Endothelial cell of umbilical vein (primary cell): ENCODE results near the gene PPM1L. TPM values are rescaled to one million over a fixed set of nuclear protein-coding genes. Genes with fewer than 3 reads are reported as not detected.

ENCODE experiments used
- BruUV-seq: library from RNA; stranded (reverse); fragments of 400-500 nt; replicated peaks from 2 replicates; lab custom pipeline; 2021; lab: Mats Ljungman, UMichigan
- CTCF ChIA-PET: fragments of 300-600, 350-600 bp; sonication (Branson Sonifier 250); formaldehyde crosslinking; loops from one replicate; lab custom pipeline; 2021; ENCODE audit warnings: antibody characterized with exemption, inconsistent platforms; lab: Charles Lee
- POLR2A ChIA-PET: fragments of 300-600, 350-600 bp; sonication (Branson Sonifier 250); formaldehyde crosslinking; loops from one replicate; lab custom pipeline; 2021; ENCODE audit warnings: antibody characterized with exemption, inconsistent platforms; lab: Charles Lee
- DNase-seq: peaks from one replicate; pipeline ENCODE4 v3.0.0-alpha.2; 2011; ENCODE audit warnings: low read depth, low spot score
- FAIRE-seq: peaks from 2 replicates; lab custom pipeline; 2011; peaks lifted over from hg19 to GRCh38; lab: Jason Lieb, UNC
- H2AFZ ChIP-seq: 2 replicates; pipeline ENCODE4 v1.6.0; 2012; ENCODE audit warnings: low read depth, low read length, control low read depth, inconsistent platforms
- H3K27ac ChIP-seq: 2 replicates; pipeline ENCODE4 v1.5.1; 2011; ENCODE audit warnings: low read depth, mild to moderate bottlenecking, control low read depth, low read length, moderate library complexity; ENCODE audit not compliant: insufficient read depth
- H3K27me3 ChIP-seq, 2 experiments: 2 replicates each; pipeline versions ENCODE4 v1.6.0 to v1.6.1; 2011; ENCODE audit warnings: low read length in 2 of 2, mixed read lengths in 1 of 2; ENCODE audit not compliant: control insufficient read depth in 2 of 2, insufficient read depth in 2 of 2
- H3K36me3 ChIP-seq, 2 experiments: 2 replicates in 1 of 2; 3 replicates in 1 of 2; pipeline ENCODE4 v1.5.1; 2011; ENCODE audit warnings: low read length in 2 of 2, mild to moderate bottlenecking in 1 of 2, moderate library complexity in 1 of 2; ENCODE audit not compliant: control insufficient read depth in 2 of 2, insufficient read depth in 2 of 2; ENCODE audit errors: extremely low read depth in 1 of 2
- H3K4me1 ChIP-seq: 3 replicates; pipeline ENCODE4 v1.5.1; 2011; ENCODE audit warnings: mild to moderate bottlenecking, low read length; ENCODE audit not compliant: control insufficient read depth, insufficient read depth; ENCODE audit errors: extremely low read depth
- H3K4me2 ChIP-seq: 2 replicates; pipeline ENCODE4 v1.6.1; 2011; ENCODE audit warnings: low read length, control low read depth, mixed read lengths; ENCODE audit not compliant: insufficient read depth
- H3K4me3 ChIP-seq, 3 experiments: fragments of 200-600 bp in 1 of 3; sonication (generic), shearing (Covaris generic) in 1 of 3; replicated peaks in 1 of 3; 2 replicates each; pipeline ENCODE4 v1.5.1; 2011 to 2016; ENCODE audit warnings: control low read depth in 3 of 3, low read length in 3 of 3, mild to moderate bottlenecking in 2 of 3, inconsistent platforms in 1 of 3, low read depth in 1 of 3, moderate library complexity in 1 of 3; ENCODE audit not compliant: insufficient read depth in 1 of 3
- H3K79me2 ChIP-seq: 2 replicates; pipeline ENCODE4 v1.6.0; 2012; ENCODE audit warnings: low read length, inconsistent platforms; ENCODE audit not compliant: control insufficient read depth, insufficient read depth
- H3K9ac ChIP-seq: replicated peaks from 2 replicates; pipeline ENCODE3; 2011; ENCODE audit warnings: low read length, control low read depth; ENCODE audit not compliant: insufficient read depth; ENCODE audit errors: extremely low read depth
- H3K9me1 ChIP-seq: replicated peaks from 3 replicates; pipeline ENCODE4 v1.6.0; 2011; ENCODE audit warnings: mild to moderate bottlenecking, low read length; ENCODE audit not compliant: control insufficient read depth, insufficient read depth; ENCODE audit errors: extremely low read depth
- H3K9me3 ChIP-seq: replicated peaks from 2 replicates; pipeline ENCODE4 v1.5.1; 2012; ENCODE audit warnings: low read length, inconsistent platforms; ENCODE audit not compliant: control insufficient read depth, insufficient read depth
- H4K20me1 ChIP-seq: replicated peaks from 2 replicates; pipeline ENCODE3; 2011; ENCODE audit warnings: mild to moderate bottlenecking, low read length; ENCODE audit not compliant: control insufficient read depth, insufficient read depth; ENCODE audit errors: extremely low read depth
- EZH2 ChIP-seq: IDR thresholded peaks from 2 replicates; pipeline ENCODE4 v1.6.1; 2012; ENCODE audit warnings: borderline replicate concordance, low read depth, mild to moderate bottlenecking, moderate library complexity, low read length, inconsistent platforms; ENCODE audit not compliant: severe bottlenecking
- FOS ChIP-seq: IDR thresholded peaks from 2 replicates; pipeline ENCODE4 v1.6.1; 2011; ENCODE audit warnings: mild to moderate bottlenecking, low read length, moderate library complexity, borderline replicate concordance; ENCODE audit not compliant: insufficient read depth
- GATA2 ChIP-seq: IDR thresholded peaks from 2 replicates; pipeline ENCODE4 v1.7.0; 2011; ENCODE audit warnings: low read depth, mild to moderate bottlenecking, moderate library complexity, mixed read lengths, low read length; ENCODE audit not compliant: insufficient read length, insufficient read depth
- JUN ChIP-seq: IDR thresholded peaks from 2 replicates; pipeline ENCODE4 v1.6.1; 2011; ENCODE audit warnings: borderline replicate concordance, low read depth; ENCODE audit not compliant: insufficient read length, insufficient read depth
- MYC ChIP-seq: IDR thresholded peaks from one replicate; pipeline ENCODE4 v1.6.1; 2011; ENCODE audit warnings: mild to moderate bottlenecking, low read depth, low read length
- POLR2A ChIP-seq: IDR thresholded peaks from 2 replicates; pipeline ENCODE4 v1.6.1; 2012; ENCODE audit warnings: low read depth, mild to moderate bottlenecking, control low read depth, low read length
- POLR2AphosphoS5 ChIP-seq: IDR thresholded peaks from 2 replicates; pipeline ENCODE4 v1.6.1; 2012; ENCODE audit warnings: low read depth, mild to moderate bottlenecking, control low read depth, low read length, moderate library complexity; ENCODE audit not compliant: insufficient read depth
- dilution Hi-C: fragments of 300-500 bp; cut with MboI; formaldehyde crosslinking; loops from one replicate; pipeline ENCODE4 v1.15.0; 2019; ENCODE audit warnings: low sequenced_read_pairs; ENCODE audit not compliant: extremely low pct_ligation_motif_present
- intact Hi-C: fragments of 100-400 bp; cut with micrococcal nuclease; formaldehyde crosslinking; loops from one replicate; pipeline ENCODE4 v1.10.0; 2022
- polyA plus RNA-seq, 4 experiments: library from polyadenylated mRNA; depleted of rRNA in 3 of 4; stranded (reverse) in 3 of 4; unstranded in 1 of 4; fragments of >200 nt; gene quantifications; 2 replicates each; pipeline versions ENCODE4 v1.2.1 to v1.2.3, GENCODE V29; 2011 to 2012; ENCODE audit warnings: missing spikeins in 1 of 4
- total RNA-seq: library from RNA; stranded (reverse); gene quantifications from 2 replicates; pipeline ENCODE4 v1.2.3, GENCODE V29; 2021
- TF ChIP-seq, protein P1 (sequence below), 2 donors: IDR thresholded peaks; 1 replicate in 1 of 2; 2 replicates in 1 of 2; pipeline ENCODE4 v1.5.1; 2011; ENCODE audit warnings: low read length in 2 of 2, mild to moderate bottlenecking in 2 of 2, moderate library complexity in 2 of 2, control low read depth in 1 of 2, inconsistent platforms in 1 of 2, low read depth in 1 of 2; ENCODE audit not compliant: insufficient read depth in 1 of 2; ENCODE audit errors: extremely low read depth in 1 of 2
- TF ChIP-seq, protein P2 (sequence below): IDR thresholded peaks from 2 replicates; pipeline ENCODE4 v1.6.1; 2011; ENCODE audit not compliant: insufficient read depth, insufficient read length

The PPM1L gene
- total and polyA plus RNA-seq, 2 donors (not counting 3 experiments of a cell fraction or from before 2014, with no cell fraction given): 0.63 to 2.9 TPM

- Histone ChIP-seq H2AFZ (no peak overlapping the region), H3K9ac (no peak overlapping the region), H3K27ac (no peak overlapping the region), H3K36me3 (no peaks in the 10 kb centered on the region), H3K79me2 (no peaks in the 10 kb centered on the region), H4K20me1 (no peaks in the 10 kb centered on the region), H3K27me3 (no peaks in the 10 kb centered on the region), H3K9me3 (no peaks in the 10 kb centered on the region), H3K4me1 (no peaks in the 10 kb centered on the region), H3K4me2 (no peak overlapping the region), H3K4me3 (no peak overlapping the region), H3K9me1 (no peaks in the 10 kb centered on the region)
- POLR2A ChIA-PET: no interaction called here
- dilution Hi-C loops (no loop called here), intact Hi-C loops (loop anchor here (1.0 kb wide), 7 partner anchors 21 to 503 kb away; partner anchors contain the start of gene NMD3)
- TF ChIP-seq, protein P1, sequence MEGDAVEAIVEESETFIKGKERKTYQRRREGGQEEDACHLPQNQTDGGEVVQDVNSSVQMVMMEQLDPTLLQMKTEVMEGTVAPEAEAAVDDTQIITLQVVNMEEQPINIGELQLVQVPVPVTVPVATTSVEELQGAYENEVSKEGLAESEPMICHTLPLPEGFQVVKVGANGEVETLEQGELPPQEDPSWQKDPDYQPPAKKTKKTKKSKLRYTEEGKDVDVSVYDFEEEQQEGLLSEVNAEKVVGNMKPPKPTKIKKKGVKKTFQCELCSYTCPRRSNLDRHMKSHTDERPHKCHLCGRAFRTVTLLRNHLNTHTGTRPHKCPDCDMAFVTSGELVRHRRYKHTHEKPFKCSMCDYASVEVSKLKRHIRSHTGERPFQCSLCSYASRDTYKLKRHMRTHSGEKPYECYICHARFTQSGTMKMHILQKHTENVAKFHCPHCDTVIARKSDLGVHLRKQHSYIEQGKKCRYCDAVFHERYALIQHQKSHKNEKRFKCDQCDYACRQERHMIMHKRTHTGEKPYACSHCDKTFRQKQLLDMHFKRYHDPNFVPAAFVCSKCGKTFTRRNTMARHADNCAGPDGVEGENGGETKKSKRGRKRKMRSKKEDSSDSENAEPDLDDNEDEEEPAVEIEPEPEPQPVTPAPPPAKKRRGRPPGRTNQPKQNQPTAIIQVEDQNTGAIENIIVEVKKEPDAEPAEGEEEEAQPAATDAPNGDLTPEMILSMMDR (IDR thresholded peaks at IDR 0.05; ENCODE audit: extremely low read depth in 1 of 2, insufficient read depth in 1 of 2, low read depth in 1 of 2, low read length in 2 of 2): peak; percentile 75 to 77
- no peak for TF ChIP-seq EZH2
- no peak for TF ChIP-seq POLR2AphosphoS5
- CTCF ChIA-PET: interaction anchor here (0.6 to 5.4 kb wide), 9 partner anchors 11 to 503 kb away, joined by 3 to 48 read pairs (median 7); no protein-coding TSS in a partner anchor
- FAIRE-seq: peak; percentile 81
- BruUV-seq: no TSS peak
- peak; percentile 55 for DNase-seq
Measured at GRCh38 chr3:160921020-160921635, 165.1 kb downstream of the PPM1L start.

- no peaks in the 10 kb centered on the region for H3K36me3 ChIP-seq
- BruUV-seq: no TSS peak
- TF ChIP-seq POLR2A: no peak
- TF ChIP-seq, protein P1 (IDR thresholded peaks at IDR 0.05; ENCODE audit: extremely low read depth in 1 of 2, insufficient read depth in 1 of 2, low read depth in 1 of 2, low read length in 2 of 2): no peak
- TF ChIP-seq, protein P2, sequence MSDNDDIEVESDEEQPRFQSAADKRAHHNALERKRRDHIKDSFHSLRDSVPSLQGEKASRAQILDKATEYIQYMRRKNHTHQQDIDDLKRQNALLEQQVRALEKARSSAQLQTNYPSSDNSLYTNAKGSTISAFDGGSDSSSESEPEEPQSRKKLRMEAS: no peak
- TF ChIP-seq GATA2: no peak
- TF ChIP-seq MYC: no peak
- no peak for TF ChIP-seq JUN
- TF ChIP-seq EZH2: no peak
- no peak for TF ChIP-seq FOS
- TF ChIP-seq POLR2AphosphoS5: no peak
- no peaks in the 10 kb centered on the region for H3K79me2 ChIP-seq
- dilution Hi-C loops (no loop called here), intact Hi-C loops (loop anchor here (5.0 kb wide), 1 partner anchor 342 kb away; no protein-coding TSS in a partner anchor)
- H3K4me3 ChIP-seq: no peak overlapping the region
- H3K4me1 ChIP-seq: no peaks in the 10 kb centered on the region
- H2AFZ ChIP-seq: no peak overlapping the region
- no peaks in the 10 kb centered on the region for H3K9me3 ChIP-seq
- H3K27me3 ChIP-seq: no peaks in the 10 kb centered on the region
- H3K27ac ChIP-seq: no peak overlapping the region
- CTCF ChIA-PET: interaction anchor here (1.2 to 2.4 kb wide), 4 partner anchors 11 to 350 kb away, joined by 3 to 12 read pairs (median 4); no protein-coding TSS in a partner anchor
- H3K9ac ChIP-seq: no peak overlapping the region
- no peaks in the 10 kb centered on the region for H3K9me1 ChIP-seq
- FAIRE-seq (no peak), DNase-seq (no peak)
- POLR2A ChIA-PET: no interaction called here
- no peak overlapping the region for H3K4me2 ChIP-seq
- H4K20me1 ChIP-seq: no peaks in the 10 kb centered on the region
Measured at GRCh38 chr3:160924776-160925175, 168.7 kb downstream of the PPM1L start.
